GM13976 (cell line): ENCODE measurements around the gene MRPL11.

Experiments
- DNase-seq: peaks from one replicate; pipeline ENCODE4 v3.0.0; 2012; ENCODE audit warnings: low spot score
- in situ Hi-C: fragments of 300-500 bp; cut with MboI; formaldehyde crosslinking; loops from one replicate; pipeline ENCODE4 v1.12.0; 2022; ENCODE audit warnings: low sequenced_read_pairs, mixed read lengths, inconsistent platforms; ENCODE audit not compliant: unreplicated experiment
- TF ChIP-seq, protein P1 (sequence below): IDR thresholded peaks from 2 replicates; pipeline ENCODE4 v1.5.1; 2012; ENCODE audit warnings: borderline replicate concordance, mild to moderate bottlenecking; ENCODE audit not compliant: insufficient read depth; ENCODE audit errors: extremely low read depth, missing control alignments, control extremely low read depth

Gene MRPL11

DNA sequence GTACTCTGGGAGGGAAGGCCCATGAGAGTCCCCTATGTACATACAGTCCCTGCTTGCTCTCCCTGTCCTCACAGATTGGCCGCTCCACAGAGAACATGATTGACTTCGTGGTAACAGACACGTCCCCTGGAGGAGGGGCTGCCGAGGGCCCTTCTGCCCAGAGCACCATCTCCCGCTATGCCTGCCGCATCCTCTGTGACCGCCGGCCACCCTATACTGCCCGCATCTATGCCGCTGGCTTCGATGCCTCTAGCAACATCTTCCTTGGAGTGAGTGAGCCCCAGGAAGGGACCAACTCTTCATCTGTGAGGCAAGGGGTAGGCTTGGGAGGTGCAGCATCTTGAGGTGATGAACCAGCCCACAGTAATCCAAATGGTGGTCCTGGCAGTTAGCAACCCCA lies 34.5 kb upstream of the MRPL11 start:
- in situ Hi-C loops, result no loop called here
- TF ChIP-seq, protein P1, sequence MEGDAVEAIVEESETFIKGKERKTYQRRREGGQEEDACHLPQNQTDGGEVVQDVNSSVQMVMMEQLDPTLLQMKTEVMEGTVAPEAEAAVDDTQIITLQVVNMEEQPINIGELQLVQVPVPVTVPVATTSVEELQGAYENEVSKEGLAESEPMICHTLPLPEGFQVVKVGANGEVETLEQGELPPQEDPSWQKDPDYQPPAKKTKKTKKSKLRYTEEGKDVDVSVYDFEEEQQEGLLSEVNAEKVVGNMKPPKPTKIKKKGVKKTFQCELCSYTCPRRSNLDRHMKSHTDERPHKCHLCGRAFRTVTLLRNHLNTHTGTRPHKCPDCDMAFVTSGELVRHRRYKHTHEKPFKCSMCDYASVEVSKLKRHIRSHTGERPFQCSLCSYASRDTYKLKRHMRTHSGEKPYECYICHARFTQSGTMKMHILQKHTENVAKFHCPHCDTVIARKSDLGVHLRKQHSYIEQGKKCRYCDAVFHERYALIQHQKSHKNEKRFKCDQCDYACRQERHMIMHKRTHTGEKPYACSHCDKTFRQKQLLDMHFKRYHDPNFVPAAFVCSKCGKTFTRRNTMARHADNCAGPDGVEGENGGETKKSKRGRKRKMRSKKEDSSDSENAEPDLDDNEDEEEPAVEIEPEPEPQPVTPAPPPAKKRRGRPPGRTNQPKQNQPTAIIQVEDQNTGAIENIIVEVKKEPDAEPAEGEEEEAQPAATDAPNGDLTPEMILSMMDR, result no peak
- no peak for DNase-seq

DNA sequence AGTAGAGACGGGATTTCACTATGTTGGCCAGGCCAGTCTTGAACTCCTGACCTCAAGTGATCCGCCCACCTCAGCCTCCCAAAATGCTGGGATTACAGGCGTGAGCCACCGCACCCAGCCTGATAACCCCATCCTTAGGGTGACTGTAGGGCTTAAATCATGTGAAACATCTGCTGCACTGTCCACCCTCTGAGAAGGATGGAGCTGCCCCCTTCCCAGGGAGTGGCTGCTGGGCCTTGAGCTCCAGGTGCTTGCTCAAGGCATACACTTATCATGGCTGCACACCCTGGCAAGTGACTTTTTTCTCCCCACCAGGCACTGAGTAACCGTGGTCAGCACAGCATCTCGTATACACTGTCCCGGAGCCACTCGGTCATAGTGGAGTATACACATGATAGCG lies 33.4 kb upstream of the MRPL11 start:
- DNase-seq, result no peak
- TF ChIP-seq, protein P1, result no peak
- in situ Hi-C loops, result no loop called here

DNA sequence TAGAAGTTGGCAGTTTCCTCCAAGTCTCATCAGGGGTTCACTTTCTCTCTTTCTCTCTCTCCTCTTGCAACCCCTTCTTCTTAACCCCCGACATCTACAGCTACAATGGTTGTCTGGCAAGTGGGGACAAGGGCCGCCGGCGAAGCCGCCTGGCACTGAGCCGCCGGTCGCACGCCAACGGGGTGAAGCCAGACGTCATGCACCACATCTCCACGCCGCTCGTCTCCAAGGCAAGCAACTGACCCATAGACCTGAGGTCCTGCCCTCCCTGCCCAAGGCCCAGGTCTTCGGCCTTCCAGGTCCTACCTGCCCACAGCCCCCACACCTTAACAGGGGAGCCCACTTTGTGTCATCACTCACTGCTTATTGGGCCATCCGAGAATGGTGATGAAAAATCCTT lies 32.5 kb upstream of the MRPL11 start:
- TF ChIP-seq, protein P1, result no peak
- DNase-seq, result no peak
- in situ Hi-C loops, result no loop called here

DNA sequence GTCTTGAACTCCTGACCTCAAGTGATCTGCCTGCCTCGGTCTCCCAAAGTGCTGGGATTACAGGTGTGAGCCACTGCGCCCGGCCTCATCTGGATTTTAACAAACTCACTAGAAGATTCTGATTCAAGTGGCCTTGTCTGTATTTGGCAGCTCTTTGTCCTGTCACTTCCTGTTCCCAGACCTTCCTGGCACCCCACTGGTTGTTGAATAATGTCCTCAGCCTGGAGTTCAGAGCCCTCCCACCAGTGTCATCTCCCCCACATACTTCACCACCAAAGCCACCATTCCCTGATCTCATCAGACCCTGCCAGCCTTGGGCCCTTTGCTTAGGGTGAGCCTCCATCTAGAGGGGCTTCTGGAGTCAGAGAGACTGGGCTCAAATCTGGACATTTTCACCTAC lies 31.4 kb upstream of the MRPL11 start:
- TF ChIP-seq, protein P1, result no peak
- DNase-seq, result no peak
- in situ Hi-C loops, result no loop called here

DNA sequence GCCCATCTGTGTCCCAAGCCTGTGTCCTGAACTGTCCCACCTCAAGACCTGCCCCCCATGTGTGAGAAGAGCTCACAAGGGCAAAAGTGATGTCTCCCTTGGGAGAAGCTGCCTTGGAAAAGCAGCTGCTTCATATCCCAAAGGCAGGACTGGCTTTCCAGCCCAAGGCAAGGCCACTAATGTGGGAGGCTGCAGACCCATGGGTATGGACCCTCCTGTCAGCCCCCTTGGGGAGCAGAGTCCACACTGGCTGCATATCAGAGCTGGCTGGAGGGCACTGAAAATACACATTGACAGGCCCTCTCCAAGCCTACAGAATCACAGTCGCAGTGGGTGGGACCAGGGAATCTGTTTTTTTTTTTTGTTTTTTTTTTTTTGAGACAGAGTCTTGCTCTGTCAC lies 30.8 kb upstream of the MRPL11 start:
- DNase-seq, result no peak
- in situ Hi-C loops, result no loop called here
- TF ChIP-seq, protein P1, result no peak

DNA sequence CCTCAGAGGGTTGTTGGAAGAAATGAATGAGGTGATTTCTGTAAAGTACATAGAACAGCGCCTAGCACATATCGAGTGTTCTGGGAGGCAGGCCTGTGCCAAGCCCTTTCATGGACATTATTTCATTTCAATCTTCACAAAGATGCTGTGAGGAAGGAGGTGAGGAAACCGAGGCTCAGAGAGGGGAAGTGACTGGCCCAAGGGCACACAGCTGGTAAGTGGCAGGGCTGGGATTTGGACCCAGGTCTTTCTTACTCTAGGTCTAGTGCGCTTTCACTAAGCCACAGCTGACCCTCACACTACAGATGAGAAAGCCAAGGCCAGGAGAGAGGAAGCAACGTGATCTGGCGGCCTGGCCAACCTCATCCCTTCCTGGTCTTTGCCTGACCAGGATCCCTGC lies 30.0 kb upstream of the MRPL11 start:
- in situ Hi-C loops, result no loop called here
- DNase-seq, result no peak
- TF ChIP-seq, protein P1, result no peak

DNA sequence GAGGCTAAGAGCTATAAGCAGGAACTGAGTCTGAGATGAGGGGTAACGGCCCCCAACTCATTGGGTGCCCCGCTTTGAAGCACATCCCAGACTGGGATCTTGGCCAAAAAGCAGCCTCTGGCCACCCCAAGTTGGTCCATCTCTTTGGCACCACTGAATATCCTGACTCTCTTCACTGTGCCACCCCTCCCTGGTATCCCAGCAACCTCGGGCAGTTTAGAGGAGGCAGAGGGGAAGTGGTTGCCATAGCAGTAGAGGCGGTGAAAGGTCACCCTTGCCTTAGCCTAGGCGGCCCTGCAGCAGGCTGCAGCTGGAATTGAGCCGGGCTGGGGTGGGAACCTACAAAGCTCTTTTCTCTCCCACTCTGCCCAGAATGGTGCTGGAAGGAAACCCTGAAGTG lies 29.1 kb upstream of the MRPL11 start:
- no peak for DNase-seq
- in situ Hi-C loops, result no loop called here
- TF ChIP-seq, protein P1, result no peak
